ENCODE results near the gene SLC25A24. TPM values are rescaled to one million over a fixed set of nuclear protein-coding genes. Genes with fewer than 3 reads are reported as not detected.
"Not testable (repeated sequence)": the region's sequence is repeated elsewhere in the genome, so short reads cannot be mapped to it uniquely, and the experiment has no call there.

The SLC25A24 gene
- total RNA-seq, 1 experiment from 2014 or later, result 86.8 TPM

DNA sequence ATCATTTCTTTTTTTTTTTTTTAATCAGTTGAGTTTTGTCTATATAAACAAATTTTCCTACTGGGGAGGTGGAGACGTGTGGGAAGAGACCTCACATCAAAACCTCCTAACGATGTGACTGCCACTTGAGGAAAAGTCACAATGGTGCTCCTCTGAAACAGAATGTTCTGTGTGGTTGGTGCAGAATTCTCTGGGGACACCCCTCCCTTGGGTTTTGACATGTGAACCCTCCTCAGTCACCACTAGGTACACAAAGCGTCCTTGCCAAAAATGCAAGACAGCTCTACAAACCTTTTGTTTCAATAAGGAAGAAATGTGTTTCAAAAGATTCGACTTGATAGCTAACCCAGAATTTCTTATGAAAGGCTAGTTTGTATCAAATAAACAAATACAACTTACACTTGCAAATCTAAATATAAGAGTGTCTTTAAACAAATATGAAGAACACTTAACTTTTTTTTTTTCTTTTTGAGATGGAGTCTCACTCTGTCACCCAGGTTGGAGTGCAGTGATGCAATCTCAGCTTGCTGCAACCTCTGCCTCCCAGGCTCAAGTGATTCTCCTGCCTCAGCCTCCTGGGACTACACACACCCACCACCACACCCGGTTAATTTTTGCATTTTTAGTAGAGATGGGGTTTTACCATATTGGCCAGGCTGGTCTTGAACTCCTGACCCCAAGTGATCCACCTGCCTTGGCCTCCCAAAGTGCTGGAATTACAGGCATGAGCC lies 9.3 kb downstream of the SLC25A24 start:
- Histone ChIP-seq H3K36me3 (ENCODE audit: insufficient read depth, low read length) (peaks cover 33% of the 10 kb centered on the region), H4K20me1 (ENCODE audit: insufficient read depth, low read depth, low read length) (no peaks in the 10 kb centered on the region), H3K9ac (ENCODE audit: low read length) (peak overlapping the region; percentile 61), H3K9me2 (replicated peaks; ENCODE audit: insufficient read depth, low read length) (no peaks in the 10 kb centered on the region), H3K27ac (ENCODE audit: low read length) (peak overlapping the region; percentile 98), H3K79me2 (ENCODE audit: low read length) (peaks cover 82% of the 10 kb centered on the region), H2AFZ (ENCODE audit: low read length) (no peak overlapping the region), H3K4me2 (ENCODE audit: low read depth, low read length, poor library complexity, severe bottlenecking) (peak overlapping the region; percentile 83), H3K4me1 (ENCODE audit: low read length) (peaks cover 41% of the 10 kb centered on the region), H3K4me3 (ENCODE audit: low read length) (peak overlapping the region; percentile 60), H3K27me3 (ENCODE audit: low read length) (no peaks in the 10 kb centered on the region), H3K9me3 (ENCODE audit: low read length) (peaks cover 6% of the 10 kb centered on the region; the same call in 1 of the 2 replicates)
- DNase-seq, result peak; percentile 96

DNA sequence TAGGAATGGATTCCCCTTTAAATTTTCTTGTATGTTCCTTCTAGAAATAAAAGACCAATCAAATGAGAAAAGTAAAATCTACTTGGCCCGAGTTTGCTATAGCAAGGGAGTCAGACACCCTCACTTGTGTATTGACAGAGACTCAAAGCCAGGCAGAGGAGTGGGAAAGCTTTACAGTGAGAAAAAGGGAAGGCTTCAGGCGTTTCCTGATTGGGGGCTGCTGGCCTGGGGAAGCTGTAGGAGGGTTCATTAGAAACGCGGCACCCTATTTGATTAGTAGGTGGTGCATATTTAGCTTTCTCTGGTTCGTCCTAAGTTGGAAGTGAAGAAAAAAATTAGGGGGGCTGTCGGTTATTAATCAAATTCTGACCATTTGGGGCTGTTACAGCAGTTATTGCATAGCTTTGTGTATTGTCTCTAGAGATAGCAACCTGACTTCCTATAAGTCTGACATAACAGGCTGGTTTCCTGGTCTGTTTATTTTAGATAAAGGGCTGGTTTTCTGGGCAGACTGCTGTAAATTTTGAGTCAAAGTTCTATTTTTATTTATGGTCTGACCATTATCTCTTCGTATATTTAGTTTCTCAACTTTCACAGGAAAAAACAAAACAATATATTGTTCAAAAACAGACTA lies 10.0 kb downstream of the SLC25A24 start:
- H3K4me2 ChIP-seq (ENCODE audit: low read depth, low read length, poor library complexity, severe bottlenecking), result peak overlapping the region; percentile 83
- no peaks in the 10 kb centered on the region for H3K9me2 ChIP-seq (replicated peaks; ENCODE audit: insufficient read depth, low read length)
- peaks cover 28% of the 10 kb centered on the region for H3K36me3 ChIP-seq (ENCODE audit: insufficient read depth, low read length)
- H3K27ac ChIP-seq (ENCODE audit: low read length), result peak overlapping the region; percentile 98
- H3K4me1 ChIP-seq (ENCODE audit: low read length), result peaks cover 48% of the 10 kb centered on the region
- H3K9ac ChIP-seq (ENCODE audit: low read length), result peak overlapping the region; percentile 61
- peak; percentile 81 for DNase-seq
- H2AFZ ChIP-seq (ENCODE audit: low read length), result peak overlapping the region; percentile 46; the same call in 1 of the 2 replicates
- H3K79me2 ChIP-seq (ENCODE audit: low read length), result peaks cover 82% of the 10 kb centered on the region
- H3K27me3 ChIP-seq (ENCODE audit: low read length), result no peaks in the 10 kb centered on the region
- H3K9me3 ChIP-seq (ENCODE audit: low read length), result peaks cover 6% of the 10 kb centered on the region; the same call in 1 of the 2 replicates
- peak overlapping the region; percentile 60 for H3K4me3 ChIP-seq (ENCODE audit: low read length)
- no peaks in the 10 kb centered on the region for H4K20me1 ChIP-seq (ENCODE audit: insufficient read depth, low read depth, low read length)

DNA sequence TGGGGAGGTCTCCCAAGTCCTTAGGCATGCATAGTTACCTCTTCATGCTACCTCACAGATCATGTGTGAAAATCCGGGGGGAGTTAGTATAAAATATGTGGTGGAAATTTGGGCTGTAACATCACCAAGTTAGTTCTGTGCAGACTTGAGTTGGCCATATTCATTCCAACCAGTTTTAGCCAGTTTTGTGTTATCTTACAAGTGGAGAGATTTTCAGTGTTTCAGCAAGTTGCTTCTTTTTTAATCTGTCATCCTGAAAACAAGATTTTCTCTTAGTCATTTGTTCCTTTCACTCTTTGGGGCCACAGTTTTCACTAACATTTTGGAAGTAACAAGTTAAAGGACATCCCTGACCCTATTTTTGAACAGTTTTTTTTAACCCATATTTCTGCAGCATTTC lies 11.3 kb downstream of the SLC25A24 start:
- Histone ChIP-seq H3K4me3 (ENCODE audit: low read length) (no peak overlapping the region), H3K27me3 (ENCODE audit: low read length) (no peaks in the 10 kb centered on the region), H2AFZ (ENCODE audit: low read length) (no peak overlapping the region), H4K20me1 (ENCODE audit: insufficient read depth, low read depth, low read length) (no peaks in the 10 kb centered on the region), H3K9ac (ENCODE audit: low read length) (no peak overlapping the region), H3K9me3 (ENCODE audit: low read length) (peaks cover 6% of the 10 kb centered on the region; the same call in 1 of the 2 replicates), H3K79me2 (ENCODE audit: low read length) (peaks cover 72% of the 10 kb centered on the region), H3K4me1 (ENCODE audit: low read length) (peaks cover 62% of the 10 kb centered on the region), H3K27ac (ENCODE audit: low read length) (peak overlapping the region; percentile 98), H3K9me2 (replicated peaks; ENCODE audit: insufficient read depth, low read length) (no peaks in the 10 kb centered on the region), H3K4me2 (ENCODE audit: low read depth, low read length, poor library complexity, severe bottlenecking) (no peak overlapping the region), H3K36me3 (ENCODE audit: insufficient read depth, low read length) (peaks cover 22% of the 10 kb centered on the region)
- no peak for DNase-seq

DNA sequence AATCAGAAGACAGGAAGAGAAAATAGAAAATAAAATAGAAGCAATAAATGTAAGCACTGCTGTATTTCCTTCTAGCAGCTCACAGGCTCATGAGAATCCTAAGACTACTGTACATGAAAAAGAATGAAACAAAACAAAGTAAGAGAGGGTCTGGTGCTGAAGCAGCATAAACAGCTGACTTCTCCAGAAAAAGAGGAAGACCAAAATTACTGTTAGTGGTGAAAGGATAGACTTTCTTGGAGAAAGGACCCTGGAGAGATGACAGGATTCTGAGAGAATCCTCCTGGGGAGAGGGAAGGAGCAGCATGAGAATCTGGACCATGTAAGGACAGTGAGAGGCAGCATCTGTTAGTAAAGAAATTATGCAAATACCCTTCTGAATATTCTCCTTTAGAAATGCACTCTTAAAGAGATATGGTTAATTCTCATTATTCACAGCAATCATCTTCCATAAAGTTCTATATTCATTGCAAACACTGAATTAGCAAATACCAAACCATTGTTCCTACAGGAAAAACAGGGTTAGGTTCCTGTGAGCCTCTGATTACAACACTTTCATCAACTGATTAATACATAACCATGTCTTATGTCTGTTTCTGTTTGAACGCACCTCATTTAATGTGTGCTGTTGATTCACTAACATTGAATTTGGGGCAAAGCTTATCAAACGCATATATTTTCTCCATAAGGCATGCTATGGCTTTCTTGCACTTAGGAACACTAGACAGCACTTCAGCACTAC lies 17.0 kb downstream of the SLC25A24 start:
- no peak for DNase-seq
- Histone ChIP-seq H3K4me2 (ENCODE audit: low read depth, low read length, poor library complexity, severe bottlenecking) (peak overlapping the region; percentile 68), H2AFZ (ENCODE audit: low read length) (no peak overlapping the region), H3K27me3 (ENCODE audit: low read length) (no peaks in the 10 kb centered on the region), H3K9ac (ENCODE audit: low read length) (peak overlapping the region; percentile 45), H3K27ac (ENCODE audit: low read length) (peak overlapping the region; percentile 93), H3K4me1 (ENCODE audit: low read length) (peaks cover 55% of the 10 kb centered on the region), H4K20me1 (ENCODE audit: insufficient read depth, low read depth, low read length) (no peaks in the 10 kb centered on the region), H3K9me2 (replicated peaks; ENCODE audit: insufficient read depth, low read length) (no peaks in the 10 kb centered on the region), H3K4me3 (ENCODE audit: low read length) (peak overlapping the region; percentile 36), H3K36me3 (ENCODE audit: insufficient read depth, low read length) (peaks cover 42% of the 10 kb centered on the region), H3K79me2 (ENCODE audit: low read length) (peaks cover 64% of the 10 kb centered on the region), H3K9me3 (ENCODE audit: low read length) (peaks cover 3% of the 10 kb centered on the region; the same call in 1 of the 2 replicates)

DNA sequence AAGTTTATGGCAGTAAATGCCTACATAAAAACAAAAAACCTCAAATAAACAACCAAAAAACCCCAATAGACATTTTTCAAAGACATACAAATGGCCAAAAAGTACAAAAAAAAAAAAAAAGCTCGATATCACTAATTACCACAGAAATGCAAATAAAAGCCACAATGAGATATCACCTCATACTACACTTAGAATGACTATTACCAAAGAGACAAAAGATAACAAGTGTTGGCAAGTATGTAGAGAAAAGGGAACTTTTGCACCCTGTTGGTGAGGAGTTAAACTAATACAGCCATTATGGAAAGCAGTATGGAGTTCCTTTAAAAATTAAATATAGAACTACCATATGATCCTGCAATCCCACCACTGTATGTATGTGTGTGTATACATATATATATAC lies 21.1 kb downstream of the SLC25A24 start:
- Histone ChIP-seq H3K36me3 (ENCODE audit: insufficient read depth, low read length) (peaks cover 68% of the 10 kb centered on the region), H3K79me2 (ENCODE audit: low read length) (peaks cover 68% of the 10 kb centered on the region), H3K9me2 (replicated peaks; ENCODE audit: insufficient read depth, low read length) (no peaks in the 10 kb centered on the region), H3K4me3 (ENCODE audit: low read length) (no peak overlapping the region), H3K27ac (ENCODE audit: low read length) (no peak overlapping the region), H4K20me1 (ENCODE audit: insufficient read depth, low read depth, low read length) (no peaks in the 10 kb centered on the region), H3K4me1 (ENCODE audit: low read length) (peaks cover 35% of the 10 kb centered on the region), H3K9ac (ENCODE audit: low read length) (no peak overlapping the region), H3K4me2 (ENCODE audit: low read depth, low read length, poor library complexity, severe bottlenecking) (no peak overlapping the region), H3K27me3 (ENCODE audit: low read length) (no peaks in the 10 kb centered on the region), H3K9me3 (ENCODE audit: low read length) (peaks cover 22% of the 10 kb centered on the region), H2AFZ (ENCODE audit: low read length) (no peak overlapping the region)
- no peak for DNase-seq

DNA sequence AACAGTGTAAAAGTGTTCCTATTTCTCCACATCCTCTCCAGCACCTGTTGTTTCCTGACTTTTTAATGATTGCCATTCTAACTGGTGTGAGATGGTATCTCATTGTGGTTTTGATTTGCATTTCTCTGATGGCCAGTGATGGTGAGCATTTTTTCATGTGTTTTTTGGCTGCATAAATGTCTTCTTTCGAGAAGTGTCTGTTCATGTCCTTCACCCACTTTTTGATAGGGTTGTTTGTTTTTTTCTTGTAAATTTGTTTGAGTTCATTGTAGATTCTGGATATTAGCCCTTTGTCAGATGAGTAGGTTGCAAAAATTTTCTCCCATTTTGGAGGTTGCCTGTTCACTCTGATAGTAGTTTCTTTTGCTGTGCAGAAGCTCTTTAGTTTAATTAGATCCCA lies 37.7 kb downstream of the SLC25A24 start:
- not testable (repeated sequence) for DNase-seq; H3K4me3 ChIP-seq (ENCODE audit: low read length); H3K27ac ChIP-seq (ENCODE audit: low read length); H3K4me2 ChIP-seq (ENCODE audit: low read depth, low read length, poor library complexity, severe bottlenecking); H3K9ac ChIP-seq (ENCODE audit: low read length); H3K36me3 ChIP-seq (ENCODE audit: insufficient read depth, low read length); H4K20me1 ChIP-seq (ENCODE audit: insufficient read depth, low read depth, low read length); H2AFZ ChIP-seq (ENCODE audit: low read length); H3K4me1 ChIP-seq (ENCODE audit: low read length); H3K79me2 ChIP-seq (ENCODE audit: low read length); H3K27me3 ChIP-seq (ENCODE audit: low read length); H3K9me3 ChIP-seq (ENCODE audit: low read length); H3K9me2 ChIP-seq (replicated peaks; ENCODE audit: insufficient read depth, low read length)

DNA sequence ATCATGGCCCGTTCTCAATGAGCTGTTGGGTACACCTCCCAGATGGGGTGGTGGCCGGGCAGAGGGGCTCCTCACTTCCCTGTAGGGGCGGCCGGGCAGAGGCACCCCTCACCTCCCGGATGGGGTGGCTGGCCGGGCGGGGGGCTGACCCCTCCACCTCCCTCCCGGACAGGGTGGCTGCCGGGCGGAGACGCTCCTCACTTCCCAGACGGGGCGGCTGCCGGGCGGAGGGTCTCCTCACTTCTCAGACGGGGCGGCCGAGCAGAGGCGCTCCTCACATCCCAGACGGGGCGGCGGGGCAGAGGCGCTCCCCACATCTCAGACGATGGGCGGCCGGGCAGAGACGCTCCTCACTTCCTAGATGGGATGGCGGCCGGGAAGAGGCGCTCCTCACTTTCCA lies 40.2 kb downstream of the SLC25A24 start:
- H3K36me3 ChIP-seq (ENCODE audit: insufficient read depth, low read length); H3K4me2 ChIP-seq (ENCODE audit: low read depth, low read length, poor library complexity, severe bottlenecking): not testable (repeated sequence)

DNA sequence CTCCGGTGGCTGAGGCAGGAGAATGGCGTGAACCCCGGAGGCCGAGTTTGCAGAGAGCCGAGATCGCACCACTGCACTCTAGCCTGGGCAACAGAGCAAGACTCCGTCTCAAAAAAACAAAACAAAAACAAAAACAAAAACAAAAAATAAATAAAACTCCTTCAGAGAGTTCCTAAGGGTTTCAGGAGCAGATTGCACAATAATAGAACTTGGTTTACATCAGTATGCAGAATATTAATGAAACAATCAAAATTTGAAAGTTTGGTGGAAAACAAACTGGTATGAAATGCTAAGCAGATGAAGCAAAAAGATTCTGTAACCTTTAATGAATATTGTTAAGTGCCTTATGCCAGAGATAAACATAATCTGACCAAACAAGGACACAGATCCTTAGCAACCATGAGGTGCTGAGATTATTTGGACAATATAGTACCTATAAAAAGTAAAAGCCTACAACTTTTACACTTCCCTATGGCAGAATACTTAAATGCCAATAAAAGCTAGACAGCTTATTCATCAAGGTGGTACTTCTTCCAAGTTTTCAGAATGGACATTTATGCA lies 41.2 kb downstream of the SLC25A24 start:
- Histone ChIP-seq H3K4me1 (ENCODE audit: low read length) (no peaks in the 10 kb centered on the region), H3K79me2 (ENCODE audit: low read length) (0 out of 2 replicates have a peak, but pooled peaks cover 3% of the 10 kb centered on the region), H3K27ac (ENCODE audit: low read length) (no peak overlapping the region), H3K27me3 (ENCODE audit: low read length) (no peaks in the 10 kb centered on the region), H3K9me2 (replicated peaks; ENCODE audit: insufficient read depth, low read length) (no peaks in the 10 kb centered on the region), H4K20me1 (ENCODE audit: insufficient read depth, low read depth, low read length) (no peaks in the 10 kb centered on the region), H3K4me2 (ENCODE audit: low read depth, low read length, poor library complexity, severe bottlenecking) (no peak overlapping the region), H3K4me3 (ENCODE audit: low read length) (no peak overlapping the region), H3K36me3 (ENCODE audit: insufficient read depth, low read length) (peaks cover 11% of the 10 kb centered on the region; the same call in 1 of the 2 replicates), H3K9ac (ENCODE audit: low read length) (no peak overlapping the region), H3K9me3 (ENCODE audit: low read length) (no peaks in the 10 kb centered on the region), H2AFZ (ENCODE audit: low read length) (no peak overlapping the region)
- no peak for DNase-seq

More for the DNA sequence above, 40.2 kb downstream of the SLC25A24 start:
- not testable (repeated sequence) for H3K4me3 ChIP-seq (ENCODE audit: low read length); H3K79me2 ChIP-seq (ENCODE audit: low read length); H3K9ac ChIP-seq (ENCODE audit: low read length); H3K4me1 ChIP-seq (ENCODE audit: low read length); H3K9me2 ChIP-seq (replicated peaks; ENCODE audit: insufficient read depth, low read length); H3K9me3 ChIP-seq (ENCODE audit: low read length); H3K27ac ChIP-seq (ENCODE audit: low read length); DNase-seq; H3K27me3 ChIP-seq (ENCODE audit: low read length); H4K20me1 ChIP-seq (ENCODE audit: insufficient read depth, low read depth, low read length); H2AFZ ChIP-seq (ENCODE audit: low read length)
